SK-N-MC (cell line): Measurements from ENCODE around the gene TMEM120A.

Source experiments
- EZH2 ChIP-seq: fragments of 200-600 bp; sonication (generic); IDR thresholded peaks from one replicate; pipeline ENCODE4 v1.6.1; 2017; ENCODE audit warnings: antibody characterized with exemption
- FOXP2 ChIP-seq: optimal IDR thresholded peaks from 2 replicates; pipeline ENCODE3; 2011; ENCODE audit warnings: mild to moderate bottlenecking, moderate library complexity; ENCODE audit not compliant: insufficient read depth; ENCODE audit errors: extremely low read length, control extremely low read depth

DNA sequence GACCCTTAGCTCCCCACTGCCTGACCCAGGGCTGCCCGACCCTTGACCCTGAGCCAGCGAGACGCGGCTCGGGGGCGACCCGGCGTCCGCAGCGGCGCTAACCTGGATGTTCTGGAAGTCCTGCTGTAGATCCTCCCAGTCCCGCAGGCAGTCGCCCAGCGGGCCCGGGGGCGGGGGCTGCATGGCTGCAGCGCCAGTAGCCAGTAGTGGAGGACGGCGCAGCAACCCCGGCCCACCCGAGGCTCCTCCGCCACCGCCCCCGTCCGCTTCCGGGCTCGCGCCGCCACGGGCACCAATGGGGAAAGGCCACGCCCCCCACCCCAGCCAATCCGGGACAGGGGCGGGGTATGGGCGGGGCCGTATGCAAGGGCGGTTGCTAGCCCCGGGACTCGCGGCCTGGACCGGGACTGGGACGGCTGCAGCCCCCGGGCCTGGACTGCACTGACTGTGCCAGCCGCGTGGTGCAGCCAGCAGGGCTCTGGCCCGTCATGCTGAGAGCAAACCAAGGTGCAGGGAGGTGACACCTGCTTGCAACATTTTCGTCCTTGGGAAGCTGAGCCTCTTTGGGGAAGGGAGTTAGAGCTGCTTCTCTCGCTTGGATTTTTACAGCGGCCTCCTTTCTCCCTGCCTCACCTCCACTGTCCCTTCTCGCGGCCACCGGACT, at the start of gene TMEM120A:
- no peak for TF ChIP-seq EZH2
- TF ChIP-seq FOXP2, result no peak
